NCI-H460 (cell line): ENCODE results near the gene SLC6A13. TPM values are rescaled to one million over a fixed set of nuclear protein-coding genes. Genes with fewer than 3 reads are reported as not detected.
"Not testable (repeated sequence)": the region's sequence is repeated elsewhere in the genome, so short reads cannot be mapped to it uniquely, and the experiment has no call there.

Source experiments
- DNase-seq: peaks from one replicate; pipeline ENCODE4 v3.0.0-alpha.2; 2016; ENCODE audit warnings: low read depth; ENCODE audit errors: extremely low read depth
- total RNA-seq: library from RNA; depleted of rRNA; stranded (reverse); fragments of >200 nt; shearing (Covaris generic); gene quantifications from 2 replicates; pipeline ENCODE4 v1.2.3, GENCODE V29; 2014

The SLC6A13 gene
- total RNA-seq, 1 experiment from 2014 or later, result 0.17 TPM

DNA sequence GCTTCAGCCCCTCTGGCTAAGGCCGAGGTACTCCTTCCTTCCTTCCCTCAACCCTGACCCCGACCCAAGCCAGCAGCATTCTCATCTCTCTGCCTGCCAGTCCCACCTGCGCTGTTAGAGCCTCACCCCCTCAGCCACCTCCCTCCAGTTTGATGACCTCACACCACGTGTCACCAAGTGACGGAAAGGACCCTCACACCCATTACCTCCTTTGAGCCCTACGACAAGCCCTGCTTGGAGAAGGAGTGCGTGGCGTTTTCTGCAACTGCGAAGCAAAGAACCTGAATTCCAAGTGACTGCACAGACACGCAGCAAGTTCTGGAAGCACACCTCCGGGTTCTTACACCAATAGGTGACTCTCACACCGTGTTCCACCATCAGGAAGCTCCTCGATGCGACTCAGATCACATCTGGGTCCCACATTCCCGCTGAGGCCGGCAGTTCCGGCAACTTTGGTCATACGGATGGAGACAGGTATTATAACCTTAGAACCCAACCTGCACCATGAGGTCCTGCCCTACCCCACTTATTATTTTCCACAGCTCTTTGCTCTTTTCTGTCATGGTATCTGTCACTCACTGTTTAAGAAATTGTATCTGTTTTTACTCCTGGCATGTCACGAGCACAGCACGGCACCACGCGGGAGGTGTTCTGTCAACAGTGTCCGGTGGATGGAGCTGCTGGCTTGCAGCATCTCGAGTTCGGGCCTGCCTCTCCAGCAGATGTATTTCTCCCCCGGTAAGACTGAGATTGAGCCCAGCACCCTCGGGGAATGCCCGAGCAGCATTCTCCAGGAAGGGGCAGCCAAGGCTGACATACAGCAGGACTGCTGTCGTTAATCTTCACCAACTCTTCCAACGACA, 43.7 kb downstream of the SLC6A13 start:
- DNase-seq, result no peak

DNA sequence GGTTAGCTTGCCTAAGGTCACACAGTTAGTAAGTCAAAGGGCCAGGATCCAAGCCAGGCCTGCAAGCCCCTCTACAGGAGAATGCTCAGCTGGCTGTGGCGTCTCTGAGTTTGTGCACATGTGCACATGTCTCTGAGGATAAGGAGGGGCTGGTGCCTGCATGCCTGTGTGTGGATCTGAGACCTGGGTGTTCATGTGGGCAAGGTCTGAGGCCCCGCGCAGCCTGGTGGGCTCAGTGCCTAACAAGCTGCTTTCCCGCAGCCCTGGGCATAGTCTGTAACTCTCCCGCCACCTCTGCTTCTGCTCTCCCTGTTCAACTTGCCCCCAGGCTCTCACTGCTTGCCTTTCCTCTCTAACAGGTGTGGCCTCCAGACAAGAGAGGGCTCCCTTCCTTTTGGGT, 44.4 kb downstream of the SLC6A13 start:
- DNase-seq, result no peak

DNA sequence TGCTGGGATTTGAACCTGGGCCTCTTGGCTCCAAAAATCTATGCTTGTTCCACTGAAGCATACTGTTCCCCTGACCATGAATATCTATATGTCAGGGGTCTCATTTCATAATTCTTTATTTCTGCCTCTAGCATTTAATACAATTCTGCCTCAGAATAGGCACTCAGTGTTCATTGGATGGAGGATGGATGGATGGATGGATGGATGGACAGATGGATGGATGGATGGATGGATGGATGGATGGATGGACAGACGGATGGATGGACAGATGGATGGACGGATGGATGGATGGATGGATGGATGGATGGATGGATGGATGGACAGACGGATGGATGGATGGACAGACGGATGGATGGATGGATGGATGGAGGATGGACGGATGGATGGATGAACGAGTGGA, 45.6 kb downstream of the SLC6A13 start:
- DNase-seq, result not testable (repeated sequence)

DNA sequence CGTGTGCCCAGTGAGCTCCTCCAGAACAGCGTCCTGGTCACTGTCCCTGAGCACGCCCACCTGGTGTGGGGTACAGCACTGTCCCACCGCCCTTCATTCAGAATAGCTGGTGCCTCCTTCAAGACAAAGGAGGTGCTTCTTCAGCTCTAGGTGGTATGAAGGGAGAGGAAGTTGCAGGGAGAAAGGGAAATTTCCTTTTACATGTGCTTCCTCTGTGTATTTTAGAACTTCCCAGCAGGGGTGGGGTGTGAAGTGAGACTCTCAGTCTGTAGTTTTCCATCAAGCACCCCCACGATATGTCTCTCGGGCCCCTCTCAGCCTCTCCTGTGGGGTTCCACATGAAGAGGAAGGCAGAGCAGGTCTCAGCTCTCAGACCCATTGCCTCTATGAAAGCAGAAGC, 47.5 kb downstream of the SLC6A13 start:
- no peak for DNase-seq

DNA sequence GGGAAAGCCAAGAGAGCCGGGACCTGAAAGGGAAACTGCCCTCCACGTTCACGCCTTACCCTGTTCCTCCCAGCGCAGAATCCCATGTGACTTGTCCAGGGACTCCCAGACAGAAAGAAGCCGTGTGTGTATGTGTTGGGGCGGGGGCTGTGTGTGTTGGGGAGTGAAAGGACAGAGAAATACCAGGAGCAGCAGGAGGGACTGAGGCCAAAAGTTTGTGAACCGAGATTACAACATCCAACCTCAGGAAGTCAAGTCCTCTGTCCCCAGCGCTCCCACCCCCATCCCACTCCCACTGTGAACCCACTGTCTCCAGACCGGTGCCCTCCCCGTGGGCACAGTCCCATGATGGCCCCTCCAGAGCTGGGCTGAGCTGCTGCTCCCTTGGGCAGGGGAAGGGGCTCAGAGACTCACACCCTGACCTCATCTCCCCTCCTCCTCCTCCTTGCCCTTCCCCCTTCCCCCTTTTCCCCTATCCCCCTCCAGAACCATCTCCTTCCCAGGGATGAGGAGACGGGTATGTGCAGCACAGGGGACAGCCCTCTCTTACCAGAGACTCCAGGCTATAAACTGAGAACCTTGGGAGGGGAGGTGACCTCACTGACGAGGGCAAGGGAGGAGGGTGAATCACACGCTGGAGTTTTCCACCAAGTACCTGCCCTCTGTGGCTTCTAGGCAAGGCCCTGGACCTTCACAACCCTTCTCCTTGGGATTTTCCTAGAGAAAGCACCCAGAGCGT, 48.5 kb downstream of the SLC6A13 start, which contains the start of gene SLC6A12:
Gene SLC6A12 (minus strand): TSS at position 155 of the 739 bp plus-strand sequence. CDS start 4,171 bp downstream, outside the sequence.
- DNase-seq, result no peak

DNA sequence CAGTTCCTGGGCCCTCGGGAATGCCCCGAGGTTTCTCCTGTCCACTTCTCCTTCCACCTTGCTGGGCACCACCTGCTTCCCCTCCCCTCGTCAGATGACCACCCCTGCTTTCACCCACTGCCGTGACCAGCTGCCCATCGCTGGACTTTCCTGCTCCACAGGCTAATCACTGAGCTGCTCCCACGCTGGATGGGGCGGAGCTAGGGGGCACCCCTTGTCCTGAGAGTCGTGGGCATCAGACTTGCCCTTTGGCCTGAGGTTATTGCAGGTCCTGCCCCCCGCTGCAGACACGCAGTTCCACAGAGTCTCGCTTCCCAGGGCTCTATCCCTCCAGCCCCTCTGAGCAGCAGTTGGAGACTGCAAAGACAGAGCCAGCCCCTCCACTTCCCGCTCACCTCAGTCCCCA, 49.1 kb downstream of the SLC6A13 start:
- DNase-seq, result no peak

DNA sequence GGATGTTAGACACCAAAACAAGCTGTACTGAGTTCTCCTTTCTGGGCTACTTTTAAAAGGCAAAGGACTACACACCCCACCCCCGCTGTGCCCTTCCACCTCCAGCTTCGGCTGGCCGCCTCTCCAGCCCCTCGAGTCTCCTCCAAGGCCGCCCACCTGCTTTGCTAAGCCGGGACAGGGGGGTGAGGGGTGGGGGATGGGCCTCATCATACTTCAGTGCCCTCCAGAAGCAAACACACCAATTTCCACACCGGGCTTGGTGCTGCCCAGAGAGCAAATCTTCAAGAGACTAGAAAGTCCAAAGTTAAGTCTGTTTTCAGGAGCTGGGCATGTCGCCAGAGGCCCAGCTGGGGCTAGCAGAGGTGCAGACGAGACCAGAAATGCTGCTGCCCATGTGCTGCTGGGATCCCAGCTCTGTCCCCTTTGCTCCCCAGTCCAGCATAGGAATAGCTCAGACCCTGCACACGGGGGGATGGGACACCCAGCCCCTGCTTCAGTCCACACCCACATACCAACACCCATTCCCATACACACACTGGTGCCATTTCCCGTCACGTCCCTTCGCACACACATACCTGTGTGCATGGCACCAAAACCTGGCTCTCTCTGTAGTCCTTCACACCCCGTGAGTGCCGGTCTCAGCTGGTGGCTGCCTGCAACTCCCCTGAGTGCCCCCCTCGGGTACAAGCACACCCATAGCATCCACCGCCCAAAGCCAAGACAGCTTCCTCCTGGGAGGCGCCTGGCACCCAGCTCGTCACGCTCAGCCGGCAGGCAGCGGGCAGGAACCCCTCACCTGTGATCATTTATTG, 49.7 kb downstream of the SLC6A13 start:
- DNase-seq, result no peak

DNA sequence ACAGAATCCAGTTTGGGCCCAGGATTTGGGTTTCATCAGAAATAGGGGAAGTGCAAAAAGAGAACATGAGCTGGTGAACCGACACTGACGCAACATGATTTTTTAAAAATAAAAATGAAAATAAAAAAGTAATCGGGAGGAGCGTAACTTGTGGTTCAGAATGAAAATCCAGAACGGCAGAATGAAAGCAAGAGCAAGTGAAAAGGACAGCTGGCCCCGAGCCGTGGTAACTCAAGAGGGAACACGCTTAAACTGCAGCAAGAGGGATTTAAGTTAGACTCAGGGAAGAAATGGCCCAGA, 50.3 kb downstream of the SLC6A13 start:
- DNase-seq, result no peak

DNA sequence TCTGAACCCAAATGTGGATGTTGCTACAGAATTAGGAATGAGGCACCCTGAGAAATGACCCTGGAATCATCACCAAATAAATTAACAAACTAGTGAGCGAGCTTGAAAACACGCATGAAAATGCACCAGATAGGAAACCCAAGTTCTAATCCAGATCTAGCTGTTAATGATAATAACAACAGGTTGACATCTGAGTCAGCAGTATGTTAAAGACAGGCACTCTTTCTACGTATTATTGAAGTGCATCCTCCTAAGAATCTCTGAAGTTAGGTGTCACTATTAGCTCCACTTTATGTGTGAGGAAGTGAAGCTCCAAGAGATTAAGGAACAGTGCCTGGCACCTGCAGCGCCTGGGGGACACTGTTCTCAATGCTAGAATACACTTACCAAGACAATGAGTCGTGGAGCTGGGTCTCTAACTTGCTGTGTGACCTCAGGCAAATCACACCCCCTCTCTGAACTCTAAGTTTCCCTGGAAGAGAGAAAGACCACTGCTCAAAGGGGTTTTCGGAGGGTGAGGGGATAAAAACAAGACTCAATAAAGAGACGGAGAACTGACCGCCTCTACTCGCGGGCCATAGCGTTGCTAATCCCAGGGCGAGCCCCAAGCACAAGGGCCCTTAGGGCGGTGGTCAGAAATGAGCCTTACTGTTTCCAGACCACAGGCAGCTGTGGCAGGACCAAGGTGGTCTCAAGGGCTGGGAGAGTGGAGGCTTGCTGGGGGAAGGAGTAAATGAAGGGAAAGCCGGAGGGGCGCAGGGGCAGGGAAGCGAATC, 50.8 kb downstream of the SLC6A13 start:
- no peak for DNase-seq

DNA sequence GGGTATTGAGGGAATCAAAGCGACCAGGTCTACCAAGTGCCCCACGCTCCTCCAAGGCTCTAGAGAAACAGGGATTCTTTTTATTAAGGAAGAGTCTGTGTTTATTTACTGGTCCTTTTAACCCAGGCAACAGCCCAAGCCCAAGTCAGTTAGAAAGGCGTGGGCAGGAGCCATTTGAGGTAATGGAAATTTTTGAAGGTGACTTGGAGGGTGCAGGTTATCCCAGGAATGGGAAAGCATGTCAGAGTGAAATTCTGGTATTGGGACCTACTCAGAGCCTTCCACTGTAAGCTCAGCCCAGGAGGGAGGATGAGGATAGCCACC, 51.5 kb downstream of the SLC6A13 start:
- DNase-seq, result no peak

DNA sequence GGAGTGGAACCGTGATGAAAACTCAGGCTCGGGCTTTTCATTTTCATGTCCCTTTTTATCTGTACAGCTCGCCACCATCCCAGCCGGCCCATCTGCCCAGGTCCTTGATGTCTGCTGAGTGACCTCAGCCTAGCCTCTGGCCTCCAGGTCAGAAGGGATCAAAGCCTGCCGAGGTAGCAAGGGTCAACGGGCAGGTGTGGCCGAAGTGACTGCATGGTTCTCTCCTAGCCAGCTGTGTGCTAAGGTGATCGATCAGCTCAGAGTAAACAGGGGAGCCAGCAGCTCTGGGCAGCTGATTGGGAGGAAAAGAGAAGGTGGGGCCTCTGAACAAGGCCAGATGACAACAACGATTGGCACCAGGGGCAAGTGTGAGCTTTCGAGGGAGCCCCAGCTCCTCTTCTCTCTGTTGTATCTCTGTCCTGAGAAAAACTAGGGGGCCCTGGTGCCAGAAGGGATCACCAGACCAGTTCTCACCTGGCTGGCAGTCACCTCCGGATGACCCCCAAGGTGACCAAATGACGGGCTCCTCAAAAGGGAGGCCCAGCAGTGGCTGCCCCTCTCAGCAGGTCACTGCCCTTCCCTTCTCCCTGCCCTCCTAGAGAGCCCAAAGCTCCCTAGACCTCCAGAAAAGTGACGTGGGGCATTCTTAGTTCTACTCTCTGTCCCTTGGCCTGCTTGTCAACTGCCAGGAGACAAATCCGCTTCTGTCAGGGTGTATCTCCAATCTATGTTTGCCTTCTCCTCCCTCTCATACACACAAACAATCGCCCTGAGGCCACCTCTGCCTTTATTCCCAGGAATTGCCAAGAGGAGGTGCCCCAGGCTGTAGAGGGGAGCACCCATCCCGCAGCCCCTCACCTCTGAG, 52.1 kb downstream of the SLC6A13 start:
- no peak for DNase-seq

DNA sequence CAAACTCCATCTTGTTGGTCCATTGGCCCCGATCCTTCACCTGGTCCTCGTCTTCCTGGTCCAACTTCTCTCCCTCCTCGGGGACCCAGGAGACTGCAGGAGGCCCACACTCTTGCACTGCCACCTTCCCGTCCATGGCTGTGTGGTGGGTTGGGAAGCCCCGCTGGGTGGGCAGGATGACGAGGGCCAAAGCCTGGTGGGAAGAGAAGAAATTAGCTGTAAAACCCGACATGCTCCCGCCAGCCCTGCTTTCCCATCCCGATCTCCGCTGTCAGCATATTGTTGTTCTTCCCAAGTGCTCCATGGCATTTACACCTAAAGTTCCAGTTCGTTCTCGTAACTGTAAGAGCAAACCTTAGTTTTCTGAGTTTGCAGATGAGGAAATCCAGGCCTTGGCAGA, 52.8 kb downstream of the SLC6A13 start:
- no peak for DNase-seq

DNA sequence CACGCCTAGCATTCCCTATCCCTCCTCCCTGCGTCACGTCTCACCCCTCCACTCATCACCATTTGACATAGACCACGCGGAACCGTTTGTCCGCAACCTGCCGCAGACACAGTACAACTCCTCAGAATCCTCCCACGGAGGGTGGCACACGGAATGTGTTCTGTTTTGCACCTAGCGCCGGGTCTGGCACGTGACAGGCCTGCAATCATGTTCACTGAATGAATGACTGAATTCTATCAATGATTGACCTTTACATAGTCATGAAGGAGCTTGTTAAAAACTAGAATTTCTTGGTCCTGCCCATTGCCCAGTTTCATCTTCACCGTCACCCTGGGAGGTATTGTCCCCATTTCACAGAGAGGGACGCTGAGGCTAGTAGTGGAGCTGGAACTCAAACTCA, 53.4 kb downstream of the SLC6A13 start:
- no peak for DNase-seq

DNA sequence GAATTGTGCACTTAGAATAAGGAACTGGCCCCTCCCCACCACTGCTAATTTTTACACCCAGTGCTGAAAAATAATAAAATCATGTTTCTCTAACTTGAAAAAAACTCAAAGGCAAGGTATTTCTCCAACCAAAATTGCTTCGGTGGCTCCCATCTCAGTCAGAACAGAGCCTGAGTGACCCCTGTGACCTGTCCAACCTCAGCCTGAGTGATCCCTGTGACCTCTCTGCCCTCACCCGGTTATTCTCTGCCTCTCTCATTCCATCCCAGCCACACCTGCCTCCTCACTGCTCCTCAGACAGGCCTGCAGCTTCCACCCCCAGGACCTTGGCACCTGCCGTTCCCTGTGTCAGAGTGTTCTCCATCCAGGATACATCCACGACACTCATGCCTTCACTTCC, 53.8 kb downstream of the SLC6A13 start:
- no peak for DNase-seq

DNA sequence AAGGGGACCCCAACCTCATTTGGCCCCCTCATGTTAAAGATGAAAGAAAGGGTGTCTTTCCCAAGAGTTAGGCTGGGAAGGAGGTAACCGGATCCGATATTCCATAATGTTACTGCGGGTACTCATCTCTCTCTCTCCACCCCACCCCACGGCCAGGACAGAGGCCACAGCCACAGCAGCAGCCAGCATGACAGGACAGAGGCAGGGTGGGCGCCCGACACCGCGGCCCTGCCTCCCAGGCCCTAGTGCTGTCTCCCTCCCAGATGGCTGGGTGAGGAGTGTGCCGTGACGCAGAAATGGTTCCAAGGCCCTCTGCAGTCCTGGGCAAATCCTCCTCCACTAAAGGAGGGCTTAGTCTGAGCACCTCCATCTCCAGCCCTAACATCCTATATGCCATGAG, 54.8 kb downstream of the SLC6A13 start:
- DNase-seq, result no peak

DNA sequence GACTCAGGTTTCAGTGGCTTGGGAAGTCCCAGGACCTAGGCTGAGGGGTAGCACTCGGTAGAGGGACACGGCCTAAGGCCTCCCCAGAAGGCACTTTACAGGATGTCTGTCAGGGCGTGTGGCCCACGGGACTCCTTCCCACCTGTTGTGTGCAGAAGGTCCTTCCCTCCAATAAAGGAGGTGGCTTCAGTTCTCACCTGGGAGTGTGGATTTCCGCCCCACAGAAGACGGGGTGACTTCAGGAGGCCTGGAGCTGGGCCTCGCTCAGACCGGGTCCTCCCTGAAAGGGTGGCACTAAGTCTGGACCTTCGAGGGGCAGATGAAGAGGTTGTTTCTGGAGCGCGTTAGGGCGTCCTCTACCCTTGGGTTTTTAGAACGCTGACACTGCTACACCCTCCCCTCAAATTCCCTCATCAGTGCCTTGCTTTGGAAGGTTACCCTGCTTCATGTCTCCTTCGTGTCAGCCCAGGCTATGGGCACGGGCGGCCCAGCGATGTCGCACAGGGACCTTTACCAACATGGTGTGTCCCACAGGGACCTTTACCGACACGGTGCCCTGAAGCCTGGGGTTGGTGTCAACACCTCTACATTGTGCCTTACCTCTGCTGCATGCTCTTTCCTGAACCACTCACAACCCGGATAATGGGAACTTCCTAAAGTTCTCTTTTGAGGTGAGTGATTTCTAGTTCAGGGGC, 55.7 kb downstream of the SLC6A13 start:
- DNase-seq, result no peak

DNA sequence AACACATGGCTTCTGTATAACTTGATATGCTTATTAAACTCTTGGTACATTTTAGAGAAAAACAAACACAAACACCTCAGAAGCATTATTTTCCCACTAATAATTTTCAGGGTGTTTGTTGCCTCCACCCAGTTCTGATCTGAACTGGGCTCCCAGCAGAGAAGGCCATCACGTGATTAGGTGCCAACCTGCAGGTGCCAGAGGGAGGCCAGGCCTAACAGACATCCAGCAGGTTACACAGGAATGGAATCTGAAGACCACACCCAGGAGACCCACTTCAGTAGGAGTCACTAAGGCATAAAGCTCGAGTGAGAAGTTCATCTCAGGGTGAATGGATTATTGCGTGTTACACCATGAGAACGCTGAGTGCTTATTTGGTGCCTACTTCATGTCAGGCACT, 57.6 kb downstream of the SLC6A13 start:
- DNase-seq, result no peak

DNA sequence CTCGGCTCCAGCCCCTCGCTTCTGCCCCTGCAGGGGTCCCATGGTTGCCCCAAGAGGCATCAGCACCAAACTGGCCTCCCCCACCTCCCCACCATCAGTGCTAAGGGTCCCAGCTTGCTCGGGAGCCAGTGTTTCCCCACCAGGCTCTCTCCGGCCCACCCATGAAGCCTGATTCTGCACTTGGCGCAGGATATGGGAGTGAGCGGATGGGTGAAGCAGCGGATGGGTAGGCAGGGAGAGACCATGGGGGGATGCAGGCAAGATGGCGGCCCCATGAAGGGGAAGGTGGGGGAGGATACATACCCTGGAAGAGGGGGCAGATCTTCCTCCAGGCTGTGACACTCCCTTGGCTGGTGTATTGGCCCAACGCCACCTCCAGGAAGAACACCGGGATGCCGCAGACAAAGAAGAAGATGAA, 58.4 kb downstream of the SLC6A13 start:
- no peak for DNase-seq
